SKM-1 (cell line): ENCODE measurements around the gene COG6.

Source experiments
- DNase-seq: peaks from one replicate; lab custom pipeline; 2025; ENCODE audit not compliant: unreplicated experiment; lab: John Stamatoyannopoulos, UW

The COG6 gene

GRCh38 chr13:39676315-39676876 is 20.9 kb downstream of the COG6 start:
- DNase-seq = peak; percentile 45

- no peak for DNase-seq
Measured at GRCh38 chr13:39682310-39682709, 26.8 kb downstream of the COG6 start.

GRCh38 chr13:39682788-39683187 is 27.3 kb downstream of the COG6 start:
- DNase-seq = no peak

- no peak for DNase-seq
Measured at GRCh38 chr13:39684531-39685137, 29.2 kb downstream of the COG6 start.

- DNase-seq = peak; percentile 40
Measured at GRCh38 chr13:39685652-39686051, 30.2 kb downstream of the COG6 start.

- no peak for DNase-seq
Measured at GRCh38 chr13:39688278-39688677, 32.8 kb downstream of the COG6 start.

- no peak for DNase-seq
Measured at GRCh38 chr13:39688699-39689405, 33.4 kb downstream of the COG6 start.

- DNase-seq = no peak
Measured at GRCh38 chr13:39692660-39693438, 37.4 kb downstream of the COG6 start.

GRCh38 chr13:39699274-39699673 is 43.8 kb downstream of the COG6 start:
- DNase-seq = no peak

- DNase-seq = no peak
Measured at GRCh38 chr13:39712626-39713025, 57.2 kb downstream of the COG6 start.

- DNase-seq = no peak
Measured at GRCh38 chr13:39729156-39729555, 73.7 kb downstream of the COG6 start.

GRCh38 chr13:39734952-39735351 is 79.5 kb downstream of the COG6 start:
- no peak for DNase-seq

- no peak for DNase-seq
Measured at GRCh38 chr13:39737047-39737446, 81.6 kb downstream of the COG6 start.

GRCh38 chr13:39740761-39741160 is 85.3 kb downstream of the COG6 start:
- no peak for DNase-seq

GRCh38 chr13:39748961-39749360 is 93.5 kb downstream of the COG6 start:
- DNase-seq = no peak

- DNase-seq = no peak
Measured at GRCh38 chr13:39749528-39749927, 94.1 kb downstream of the COG6 start.

GRCh38 chr13:39751805-39752204 is 96.3 kb downstream of the COG6 start:
- DNase-seq = no peak

GRCh38 chr13:39760521-39760920 is 105.1 kb downstream of the COG6 start:
- no peak for DNase-seq

- DNase-seq = no peak
Measured at GRCh38 chr13:39765801-39766463, 110.5 kb downstream of the COG6 start.

GRCh38 chr13:39766464-39767158 is 111.1 kb downstream of the COG6 start:
- no peak for DNase-seq
